ENCODE data around the gene GPR176.

GPR176 gene

DNA sequence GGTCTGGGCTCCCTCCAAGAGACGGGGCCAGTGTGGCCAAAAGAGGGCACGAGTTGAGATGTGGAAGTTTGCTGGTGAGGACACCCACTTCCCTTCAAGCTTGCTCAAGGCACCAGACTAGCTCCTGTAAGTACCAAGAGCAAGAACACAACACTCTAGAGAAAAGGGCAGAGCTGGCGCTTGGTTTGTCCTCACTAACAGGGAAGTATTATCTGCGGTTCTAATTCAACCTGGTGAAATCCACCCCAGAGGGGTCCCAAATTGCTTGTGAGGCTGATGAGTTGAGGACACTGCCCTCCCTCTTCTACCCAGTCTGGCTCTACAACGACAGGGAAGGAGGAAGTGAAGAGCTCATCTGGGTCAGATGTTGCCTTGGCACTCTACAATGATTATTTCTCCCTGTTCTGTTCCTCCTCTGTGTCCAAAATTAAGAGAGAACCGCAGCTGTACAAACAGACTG, 120.5 kb downstream of the GPR176 start:
- no peak for DNase-seq

DNA sequence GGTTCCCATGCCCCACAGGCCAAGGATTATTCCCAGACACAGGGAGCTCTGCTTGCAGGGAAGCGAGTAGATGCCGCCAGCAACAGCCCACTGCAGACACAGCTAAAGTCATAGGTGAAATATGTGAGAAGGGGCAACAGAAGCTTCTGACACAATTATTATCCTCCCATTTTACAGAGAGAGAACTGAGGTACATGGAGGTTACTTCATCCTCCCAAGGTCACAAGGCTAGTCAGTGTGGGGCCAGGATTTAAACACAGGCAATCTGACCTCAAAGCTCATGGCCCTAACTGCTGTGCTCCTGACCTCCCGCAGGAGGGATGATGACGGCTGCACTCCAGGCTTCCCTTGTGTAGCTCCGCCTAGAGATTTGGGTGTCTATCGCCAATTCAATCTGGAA, 121.7 kb downstream of the GPR176 start:
- DNase-seq = no peak

DNA sequence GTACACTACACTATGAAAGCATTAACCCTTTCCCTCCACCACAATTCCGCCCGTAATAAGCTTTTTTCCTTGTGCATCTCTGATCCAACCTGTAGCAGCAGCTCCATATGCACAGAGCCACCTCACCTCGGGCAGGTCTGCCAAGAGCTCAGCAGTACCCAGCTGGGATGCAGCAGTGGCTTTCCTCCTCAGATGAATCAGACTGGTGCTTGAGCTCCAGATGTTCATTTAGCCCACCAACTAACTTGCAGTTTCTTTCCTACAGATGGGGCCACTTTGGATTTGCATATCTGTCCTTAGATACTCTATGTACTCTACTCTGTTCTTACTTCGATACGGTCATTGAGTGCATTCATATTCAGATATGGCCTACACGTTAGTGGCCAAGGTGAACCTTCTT, 122.7 kb downstream of the GPR176 start:
- DNase-seq = peak; percentile 8 to 47

DNA sequence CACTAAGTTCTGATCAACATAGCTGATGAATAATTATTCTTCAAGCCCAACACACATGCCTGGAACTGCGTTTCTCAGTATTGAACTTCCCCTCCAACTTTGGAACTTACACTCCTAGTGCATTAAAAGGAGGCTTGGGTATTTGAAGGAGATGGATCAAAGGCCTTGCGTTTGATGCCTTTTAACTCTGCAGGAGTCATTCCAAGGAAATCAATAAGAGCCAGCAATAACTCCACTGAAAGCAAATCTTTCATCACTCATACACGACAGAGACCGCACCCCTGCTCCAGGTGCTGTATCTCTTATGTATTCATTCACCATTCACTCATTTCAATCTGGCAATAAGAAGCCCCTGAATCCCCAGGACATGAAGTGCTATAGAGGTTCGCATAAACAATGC, 123.5 kb downstream of the GPR176 start:
- DNase-seq = no peak

DNA sequence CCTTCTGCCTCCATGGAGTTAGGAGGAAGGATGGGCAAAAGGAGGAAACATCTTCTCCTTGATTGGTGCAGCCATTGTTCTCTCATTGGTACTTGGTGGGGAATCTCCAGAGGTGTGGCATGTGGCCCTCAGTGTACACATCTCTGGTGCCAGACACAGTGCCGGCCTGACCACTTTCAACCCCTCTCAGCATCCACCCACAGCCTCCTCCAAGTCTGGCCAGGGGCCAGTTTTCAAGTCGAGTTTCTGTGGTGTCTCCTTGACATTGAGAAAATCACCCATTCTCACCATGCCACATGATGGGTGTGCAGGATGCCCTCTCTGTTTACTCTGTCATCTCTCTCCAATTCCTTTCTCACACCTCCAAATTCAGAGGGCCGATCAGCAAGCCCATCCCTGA, 124.6 kb downstream of the GPR176 start:
- no peak for DNase-seq

DNA sequence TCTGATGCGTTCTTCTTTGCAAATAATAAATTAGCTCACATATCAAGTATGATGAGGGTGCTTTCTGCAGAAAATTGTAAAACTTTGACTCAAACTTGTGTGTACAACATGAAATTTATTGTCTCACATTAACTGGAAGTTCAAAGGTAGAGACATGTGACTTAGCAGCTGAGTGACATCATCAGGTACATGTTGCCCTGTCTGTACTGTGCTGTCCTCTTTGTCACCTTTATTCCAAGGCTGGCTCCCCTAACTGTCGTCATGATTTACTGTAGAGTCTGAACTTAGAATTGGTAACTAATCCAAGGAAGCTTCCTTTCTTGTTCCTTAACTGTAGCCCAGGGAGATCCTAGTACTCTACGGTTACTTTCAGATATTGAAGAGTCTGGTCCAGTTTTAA, 125.1 kb downstream of the GPR176 start:
- DNase-seq = no peak

DNA sequence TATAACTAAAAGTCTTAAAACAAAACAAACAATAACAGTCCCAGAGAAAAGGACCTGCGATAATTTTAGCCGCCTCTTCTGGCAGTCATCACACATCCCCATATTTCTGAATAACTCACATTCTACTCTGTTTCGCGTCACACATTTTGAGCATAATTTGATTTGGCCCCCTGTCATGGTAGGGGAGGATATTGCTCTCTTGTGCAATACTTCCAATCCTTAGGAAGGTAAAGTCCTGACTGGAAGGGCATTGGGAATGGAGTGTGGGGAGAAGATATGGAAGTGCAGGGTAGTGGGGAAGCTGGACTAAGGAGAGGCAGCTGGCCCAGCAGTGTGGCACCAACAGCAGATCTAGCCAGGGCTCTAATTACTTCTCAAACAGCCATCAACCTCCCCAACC, 126.1 kb downstream of the GPR176 start:
- no peak for DNase-seq

DNA sequence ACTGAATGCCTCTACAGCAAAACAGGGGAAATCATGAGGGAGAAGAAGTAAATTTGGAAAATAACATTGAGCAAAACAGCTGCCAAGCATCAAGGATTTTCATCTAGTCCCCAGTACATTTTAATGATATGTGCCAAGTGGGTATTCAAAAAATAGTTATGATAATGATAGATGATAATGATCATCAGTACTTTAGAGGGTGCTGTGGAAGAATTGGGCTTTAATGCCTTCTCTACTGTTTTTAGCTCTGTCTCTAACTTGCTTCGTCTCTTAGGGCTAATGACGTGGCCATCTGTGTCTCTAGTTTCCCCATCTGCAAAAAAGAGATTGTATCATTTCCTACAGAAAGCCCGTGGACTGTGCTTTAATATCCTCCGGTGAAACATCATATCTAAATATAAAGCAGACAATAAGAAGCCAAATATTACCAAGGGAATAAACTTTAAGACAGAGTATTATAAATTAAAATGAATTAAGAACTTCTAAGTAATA, 127.2 kb downstream of the GPR176 start:
- DNase-seq = peak in 1 of 2 experiments; percentile 38

DNA sequence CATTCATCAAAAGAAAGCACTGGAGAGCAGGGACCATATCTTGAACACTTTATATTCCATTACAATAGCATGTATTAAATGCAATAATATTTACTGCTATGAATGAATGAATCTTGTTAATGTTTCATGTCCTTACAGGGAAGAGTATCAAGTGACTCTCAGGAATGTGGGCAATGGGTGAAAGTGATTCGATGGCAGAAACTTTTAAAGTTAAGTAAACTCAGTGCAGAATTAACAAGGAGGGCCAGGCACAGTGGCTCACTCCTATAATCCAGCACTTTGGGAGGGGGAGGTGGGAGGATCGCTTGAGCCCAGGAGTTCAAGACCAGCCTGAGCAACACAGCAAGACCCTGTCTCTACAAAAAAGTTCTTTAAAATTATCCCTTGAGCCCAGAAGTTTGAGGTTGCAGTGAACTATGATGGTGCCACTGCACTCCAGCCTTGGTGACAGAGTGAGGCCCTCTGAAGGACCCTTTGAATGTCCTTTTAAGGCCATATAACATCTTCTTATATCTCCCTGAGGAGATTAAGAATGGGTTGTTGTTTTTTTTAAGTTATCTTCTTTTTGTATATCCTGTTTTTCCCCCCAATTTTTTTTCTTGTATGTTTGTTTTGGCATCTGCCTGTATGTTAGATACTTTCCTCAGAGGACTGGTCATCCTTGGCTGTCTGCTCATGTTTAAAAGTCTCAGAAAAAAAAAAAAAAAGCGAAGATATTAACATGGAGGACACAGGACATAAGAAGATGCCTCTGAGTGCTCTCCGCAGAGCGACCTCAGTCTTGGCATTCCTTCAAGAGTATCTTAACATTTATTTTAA, 127.8 kb downstream of the GPR176 start:
- DNase-seq = no peak

DNA sequence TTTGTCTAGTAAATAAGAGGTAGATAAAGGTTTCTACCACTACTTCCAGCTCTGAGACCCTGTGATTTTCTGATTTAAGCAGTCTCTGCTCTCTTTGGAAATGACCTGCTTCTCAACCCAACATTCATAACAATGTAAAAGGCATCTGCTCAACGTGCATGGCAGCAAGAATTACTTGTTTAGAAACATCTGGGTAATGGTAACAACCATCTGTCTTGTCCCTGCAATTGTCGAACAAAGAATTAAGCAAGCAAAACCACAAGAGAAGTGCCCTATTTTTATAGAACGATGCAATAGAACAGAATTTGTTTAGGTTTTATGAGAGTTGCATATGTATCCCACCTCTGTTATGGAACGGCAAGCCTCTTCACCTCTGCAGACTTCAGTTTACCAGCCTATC, 130.3 kb downstream of the GPR176 start:
- DNase-seq = peak in 1 of 2 experiments; percentile 48

DNA sequence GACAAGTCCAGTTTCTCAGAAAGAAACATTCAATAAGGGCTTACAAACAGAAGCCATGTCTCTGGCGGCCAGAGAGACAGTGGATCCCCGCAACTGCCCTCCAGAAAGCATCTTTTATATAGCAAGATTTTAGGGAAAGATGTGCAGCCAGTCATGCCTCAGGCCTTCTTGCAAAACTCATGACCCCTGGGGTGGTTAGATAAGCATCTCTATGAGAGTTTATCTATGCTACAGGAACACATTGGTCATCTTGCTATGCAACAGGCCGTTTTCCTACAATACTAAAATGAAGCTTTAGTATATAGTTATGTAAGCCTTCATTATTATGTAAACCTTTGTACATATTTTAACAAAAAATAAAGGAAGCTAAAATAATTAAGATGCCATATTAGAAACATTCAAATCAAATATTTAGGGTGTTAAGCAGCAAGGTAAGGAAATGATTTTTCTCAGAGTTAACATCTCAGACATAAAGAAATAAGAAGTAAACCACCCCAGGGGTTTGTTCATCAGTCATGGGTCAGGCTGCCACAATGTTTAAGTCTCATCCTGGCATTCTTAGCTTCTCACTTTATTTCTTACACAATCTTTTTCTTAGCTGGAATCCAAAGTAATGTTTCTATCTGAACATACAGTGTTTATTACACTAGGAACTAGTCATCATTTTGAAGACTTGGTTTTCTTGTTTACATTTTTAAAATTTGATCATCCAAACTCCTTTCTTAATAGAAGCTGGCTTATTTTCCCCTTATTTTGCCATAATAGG, 131.1 kb downstream of the GPR176 start:
- DNase-seq = no peak

DNA sequence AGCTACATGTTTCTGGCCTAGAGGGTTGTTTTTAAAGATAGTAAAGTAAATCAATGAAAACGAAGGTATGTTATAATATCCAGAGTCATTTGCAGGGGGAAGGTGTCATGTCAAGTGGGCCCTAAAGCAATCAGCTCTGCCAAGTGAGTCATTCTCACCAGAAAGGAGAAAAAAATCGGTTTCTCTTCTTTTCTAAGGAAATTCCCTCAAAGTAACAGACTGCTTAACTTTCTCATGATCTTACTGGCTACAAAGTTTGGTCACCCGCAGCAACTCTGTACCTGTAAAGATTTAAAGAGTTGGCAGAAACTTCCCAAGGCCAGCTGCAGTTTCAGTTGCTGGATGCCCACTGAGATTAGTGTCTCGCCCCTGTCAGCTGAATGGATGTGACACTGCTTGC, 132.0 kb downstream of the GPR176 start:
- no peak for DNase-seq

DNA sequence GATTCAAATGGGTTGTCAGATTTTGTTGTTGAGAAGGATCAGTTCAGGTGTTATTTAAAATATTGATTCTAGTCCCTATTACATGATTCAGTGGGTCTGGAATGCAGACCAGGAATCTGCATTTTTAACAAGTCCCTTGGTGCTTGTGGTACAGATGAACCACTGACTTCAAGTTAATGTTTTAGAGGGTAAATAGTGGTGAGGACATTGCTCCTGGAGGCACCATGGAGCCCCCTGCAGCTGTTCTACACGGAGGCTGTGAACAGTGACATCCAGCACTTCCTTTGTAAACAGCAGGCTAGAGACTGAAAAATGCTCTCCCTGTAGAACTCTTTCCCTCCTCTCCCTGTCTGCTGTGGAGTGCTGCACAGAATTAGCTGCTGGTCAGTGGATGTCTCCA, 132.6 kb downstream of the GPR176 start:
- DNase-seq = no peak

DNA sequence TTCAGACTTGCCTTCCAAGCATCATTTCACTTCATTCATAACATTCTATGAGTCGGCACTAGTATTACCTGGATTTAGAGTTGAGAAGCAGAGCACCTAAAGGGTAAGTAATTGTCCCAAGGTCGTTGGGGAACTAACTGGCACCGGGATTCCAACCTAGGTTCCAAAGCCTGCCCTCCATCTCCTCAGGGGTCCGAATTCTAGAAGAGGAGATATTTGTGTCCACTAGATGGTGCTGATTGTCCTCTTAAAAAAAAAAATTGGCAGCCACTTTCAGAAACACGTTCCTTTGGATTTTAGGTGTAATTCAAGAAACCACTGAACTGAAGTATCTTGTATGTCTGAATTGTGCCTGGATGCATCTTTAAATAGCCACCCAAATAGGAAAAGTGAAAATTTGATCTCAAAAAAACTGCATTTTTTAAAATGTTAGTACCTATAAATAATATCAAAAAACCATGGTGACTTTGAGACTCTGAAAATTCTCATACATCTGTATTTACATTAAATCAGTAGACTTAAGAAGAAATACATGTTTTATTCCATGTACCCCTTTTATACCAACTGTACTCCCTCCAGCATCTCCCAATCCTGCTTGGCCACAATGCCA, 133.5 kb downstream of the GPR176 start:
- peak; percentile 58 to 77 for DNase-seq

DNA sequence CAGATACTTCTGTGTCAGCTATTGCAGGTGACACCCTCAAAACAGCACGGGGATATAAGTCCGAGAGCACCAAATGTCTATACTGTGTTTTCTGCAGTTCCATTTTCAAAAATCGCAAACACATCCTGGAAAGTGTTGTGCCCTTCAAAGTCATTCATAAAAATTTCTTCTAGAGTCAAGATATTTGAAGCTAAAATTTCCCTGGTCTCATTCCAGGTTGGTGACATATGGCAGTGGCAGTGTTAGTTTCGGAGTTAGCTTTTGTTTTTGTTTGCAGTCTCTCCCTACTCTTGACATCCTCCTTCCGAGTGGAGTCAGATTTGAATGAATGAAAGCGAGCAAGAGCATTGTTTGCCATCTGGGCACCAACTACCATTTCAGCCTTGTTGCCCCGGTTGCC, 134.2 kb downstream of the GPR176 start:
- DNase-seq = peak in 1 of 2 experiments; percentile 19

DNA sequence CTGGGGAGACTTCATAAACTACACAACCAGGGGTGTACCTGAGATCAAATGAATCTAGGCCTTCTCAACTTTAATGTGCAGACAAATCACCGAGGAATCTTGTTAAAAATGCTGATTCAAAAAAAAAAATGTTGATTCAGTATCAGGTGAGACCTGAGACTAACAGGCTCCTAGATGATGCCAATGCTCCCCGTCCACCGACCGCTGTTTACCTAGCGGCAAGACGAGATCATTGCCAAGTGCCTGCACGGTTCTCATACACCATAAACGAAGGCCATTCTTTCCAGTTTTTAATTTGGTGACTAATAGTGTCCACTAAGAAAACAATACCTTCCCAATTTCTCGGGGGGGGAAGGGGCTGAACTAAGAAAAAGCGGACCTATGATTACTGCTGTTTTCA, 134.9 kb downstream of the GPR176 start:
- no peak for DNase-seq

DNA sequence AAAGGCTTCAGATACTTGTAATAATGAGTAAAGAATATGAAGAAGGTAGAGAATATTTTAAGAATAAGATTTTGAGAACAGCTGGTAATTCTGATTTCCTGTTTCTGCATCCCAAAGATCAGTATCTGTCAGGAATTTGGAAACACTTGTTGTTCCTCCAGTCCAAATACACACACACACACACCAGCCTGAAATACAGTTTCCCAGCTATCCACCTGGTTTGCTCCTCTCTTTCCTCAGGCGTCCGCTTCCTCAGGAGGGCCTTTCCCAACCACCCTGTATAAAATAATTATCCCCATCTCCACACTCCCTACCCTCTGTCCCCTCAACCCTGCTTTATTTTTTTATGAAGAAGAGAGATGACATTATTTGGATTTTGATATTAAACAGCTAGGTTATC, 135.4 kb downstream of the GPR176 start:
- DNase-seq = no peak

DNA sequence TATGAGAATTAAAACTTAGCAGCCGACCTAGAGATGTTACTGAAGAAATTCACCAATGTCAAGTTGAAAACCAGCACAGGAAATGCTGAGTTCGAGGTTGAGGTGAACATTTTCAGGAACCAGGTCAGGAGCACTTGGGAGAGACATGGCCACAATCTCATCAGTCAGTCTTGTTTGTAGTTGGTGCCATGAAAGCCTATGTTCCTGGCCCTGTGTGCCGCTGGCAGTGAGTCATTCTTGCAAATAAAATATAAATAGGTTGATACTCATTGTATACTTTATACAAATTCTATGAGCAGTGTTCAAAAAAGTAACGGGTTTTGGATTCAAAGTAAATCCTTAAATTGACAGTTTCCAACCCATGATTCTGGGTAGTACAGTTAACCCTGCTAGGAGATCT, 135.9 kb downstream of the GPR176 start:
- DNase-seq = no peak

DNA sequence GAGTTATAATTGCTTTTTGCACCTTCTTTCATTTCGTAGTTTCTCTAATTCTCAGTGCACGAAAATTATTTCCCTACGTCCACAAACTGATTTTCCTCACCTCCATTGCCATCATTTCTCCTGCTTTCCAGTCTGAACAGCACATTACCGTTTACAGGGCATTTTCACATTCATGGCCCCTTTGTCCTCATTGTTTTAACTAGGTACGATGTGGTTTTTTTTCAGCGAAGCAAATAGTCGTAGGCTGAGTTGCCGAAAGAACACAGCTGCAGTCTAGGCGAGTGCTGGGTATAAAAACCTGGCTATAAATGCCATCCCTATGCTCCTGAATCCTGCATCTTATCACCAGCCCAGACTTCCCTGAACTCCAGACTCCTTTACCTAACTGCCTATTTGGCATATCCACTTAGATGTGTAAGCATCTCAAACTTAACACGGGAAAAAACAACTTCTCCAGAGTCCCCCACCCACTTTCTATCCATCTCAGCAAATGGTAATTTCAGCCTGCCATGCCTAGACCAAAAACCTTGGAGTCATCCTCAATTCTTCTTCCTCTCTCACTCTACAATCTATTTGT, 136.7 kb downstream of the GPR176 start:
- DNase-seq = peak in 1 of 2 experiments; percentile 12

DNA sequence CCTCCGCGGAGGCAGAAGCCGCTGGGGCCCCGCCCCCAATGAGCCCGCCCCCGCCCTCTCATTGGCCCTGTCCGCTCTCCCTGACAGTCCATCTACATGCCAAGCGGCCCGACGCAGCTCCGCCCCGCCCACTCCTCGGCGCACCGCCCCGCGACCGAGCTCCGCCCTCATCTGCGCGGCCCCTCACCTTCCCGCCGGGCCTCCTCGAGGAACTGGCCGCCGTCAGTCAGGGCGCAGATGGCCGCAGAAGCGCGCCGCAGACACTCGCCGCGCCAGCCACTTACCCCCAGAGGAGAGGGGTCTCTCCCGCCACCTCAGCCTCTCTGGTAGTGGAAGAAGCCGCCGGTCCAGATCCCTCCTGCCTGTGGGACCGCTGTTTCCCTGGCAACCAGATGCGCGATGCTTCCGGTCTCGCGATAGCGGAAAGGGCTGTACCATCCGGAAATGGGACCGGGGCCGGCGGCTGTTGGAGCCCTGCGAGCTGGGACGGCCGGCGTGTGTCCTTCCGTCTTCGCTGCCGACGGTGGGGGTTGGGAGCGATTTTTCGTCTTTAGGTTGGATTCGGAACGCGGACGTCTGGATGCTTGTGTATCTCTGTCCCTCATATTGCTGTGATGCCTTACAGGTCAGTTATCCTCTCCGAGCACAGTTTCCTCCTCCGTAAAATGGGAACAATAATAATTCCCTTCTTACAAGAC, 137.5 kb downstream of the GPR176 start, which contains the start of gene FSIP1:
TSS of gene FSIP1 (minus strand) at position 401 of the 698 bp plus-strand sequence. CDS start 6,317 bp downstream, outside the sequence.
- DNase-seq = peak; percentile 98

DNA sequence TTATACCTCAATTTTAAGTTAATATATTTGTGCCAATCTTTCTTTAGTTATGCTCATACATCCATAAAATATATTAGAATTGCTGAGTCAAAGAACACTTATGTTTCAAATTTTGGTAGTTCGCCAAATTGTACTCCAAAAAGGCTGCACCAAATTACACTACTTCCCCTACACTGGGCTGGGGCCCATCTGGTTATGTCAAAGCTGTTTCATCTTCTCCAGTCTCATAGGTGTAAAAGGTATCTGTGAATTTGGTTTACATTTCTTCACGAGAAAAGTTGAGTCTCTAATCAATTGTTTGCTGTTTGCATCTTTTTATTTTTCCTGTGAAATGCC, 138.1 kb downstream of the GPR176 start:
- DNase-seq = peak in 1 of 2 experiments; percentile 63

DNA sequence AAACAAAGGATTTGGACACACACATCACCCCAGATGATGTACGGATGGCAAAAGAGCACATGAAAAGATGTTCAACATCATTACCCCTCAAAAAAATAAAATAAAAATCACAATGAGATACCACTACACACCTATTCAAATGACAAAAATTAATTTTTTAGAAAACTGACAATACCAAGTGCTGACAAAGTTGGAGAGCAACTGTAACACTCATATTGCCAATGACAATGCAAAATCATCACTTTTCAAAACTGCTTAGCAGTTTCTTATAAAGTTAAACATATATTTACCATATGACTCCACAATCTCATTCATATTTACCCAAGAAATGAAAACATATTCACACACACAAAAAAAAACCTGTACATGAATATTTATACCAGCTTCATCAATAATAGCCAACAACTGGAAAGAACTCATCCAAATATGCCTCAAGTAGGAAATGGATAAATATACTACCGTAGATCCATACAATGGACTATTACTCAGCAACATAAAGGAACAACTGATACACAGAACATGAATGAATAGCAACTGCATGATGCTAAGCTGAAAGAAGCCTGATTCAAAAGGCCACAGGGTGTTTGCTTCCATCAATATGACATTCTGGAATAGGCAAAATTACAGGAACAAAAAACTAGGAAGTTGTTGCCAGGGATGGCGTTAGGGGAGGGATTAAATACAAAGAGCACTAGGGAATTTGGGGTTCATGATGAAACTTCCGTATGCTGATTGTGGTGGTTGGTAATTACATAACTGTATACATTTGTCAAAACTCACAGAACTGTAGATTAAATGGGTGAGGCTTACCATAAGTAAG, 138.7 kb downstream of the GPR176 start:
- DNase-seq = no peak

Data from NCI-H524 (cell line).